Bone marrow (tissue), 2 donors: Measurements from ENCODE around the gene AQP11.

ENCODE experiments used
- DNase-seq, 2 donors: peaks; one replicate each; lab custom pipeline; 2025; lab: John Stamatoyannopoulos, UW

The AQP11 gene

DNA sequence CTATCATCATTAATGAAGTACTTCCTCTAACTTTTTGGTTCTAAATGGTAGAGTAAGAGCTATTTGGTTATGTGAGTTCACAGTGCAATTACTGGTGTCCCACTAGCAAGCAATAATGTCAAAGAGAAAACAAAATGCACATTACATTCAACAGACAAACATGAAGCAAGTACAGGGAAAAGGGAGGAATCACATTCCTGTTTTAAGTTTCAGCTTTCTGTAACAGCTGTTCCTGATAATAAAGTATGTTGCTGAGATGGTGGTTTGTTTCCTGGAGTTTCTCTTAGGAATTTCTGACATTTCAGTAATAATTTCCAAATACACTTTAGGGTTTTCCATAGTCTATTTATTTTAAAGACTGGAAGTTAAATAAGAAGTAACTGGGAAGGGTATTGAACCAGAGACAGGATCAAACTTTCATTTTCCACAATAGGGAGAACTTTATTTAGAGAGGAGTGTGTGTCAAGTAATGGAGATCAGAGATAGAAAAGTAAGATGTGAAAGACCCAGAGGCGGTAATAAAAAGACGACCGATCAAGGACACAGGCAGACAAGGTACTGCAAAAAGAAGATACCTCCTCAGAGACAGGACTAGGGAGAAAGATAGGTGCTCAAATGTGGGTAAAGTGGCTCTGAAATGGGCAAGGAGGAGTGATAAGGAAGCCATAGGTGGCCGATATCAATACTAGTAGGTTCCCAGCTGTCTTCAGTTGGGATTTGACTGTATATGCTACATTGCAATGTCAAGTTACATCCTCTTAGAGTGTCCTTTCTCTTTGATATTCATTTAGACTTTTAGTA lies 68.7 kb downstream of the AQP11 start:
- DNase-seq = no peak
